Activated naive CD8-positive, alpha-beta T cell treated with anti-CD3 and anti-CD28 coated beads, Interleukin-2, amount 50 U/mL, for 16 hours (primary cell): ENCODE measurements around the gene KLHDC4.

Experiments
- DNase-seq: peaks from one replicate; pipeline ENCODE4 v3.0.0-alpha.2; 2020; ENCODE audit warnings: low read depth, low spot score

The KLHDC4 gene

DNA sequence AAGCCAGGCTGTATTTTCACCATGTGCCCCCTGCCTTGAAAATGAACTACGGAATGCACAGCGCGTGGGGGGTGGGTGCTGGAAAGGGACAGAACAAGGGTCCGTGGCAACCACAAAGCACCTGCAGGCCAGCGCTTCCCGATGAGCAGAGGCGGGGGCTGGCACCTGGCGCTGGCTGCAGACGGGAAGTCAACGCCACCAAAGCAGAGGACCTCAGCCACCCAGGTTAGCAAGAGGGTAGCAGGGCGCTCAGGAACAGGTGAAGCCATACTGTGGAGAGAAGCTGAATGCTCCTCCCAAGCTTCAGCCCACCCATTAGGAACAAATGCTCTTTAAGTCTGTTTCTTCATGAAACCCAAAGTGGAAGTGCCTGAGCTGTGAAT lies 64.7 kb downstream of the KLHDC4 start:
- no peak for DNase-seq

DNA sequence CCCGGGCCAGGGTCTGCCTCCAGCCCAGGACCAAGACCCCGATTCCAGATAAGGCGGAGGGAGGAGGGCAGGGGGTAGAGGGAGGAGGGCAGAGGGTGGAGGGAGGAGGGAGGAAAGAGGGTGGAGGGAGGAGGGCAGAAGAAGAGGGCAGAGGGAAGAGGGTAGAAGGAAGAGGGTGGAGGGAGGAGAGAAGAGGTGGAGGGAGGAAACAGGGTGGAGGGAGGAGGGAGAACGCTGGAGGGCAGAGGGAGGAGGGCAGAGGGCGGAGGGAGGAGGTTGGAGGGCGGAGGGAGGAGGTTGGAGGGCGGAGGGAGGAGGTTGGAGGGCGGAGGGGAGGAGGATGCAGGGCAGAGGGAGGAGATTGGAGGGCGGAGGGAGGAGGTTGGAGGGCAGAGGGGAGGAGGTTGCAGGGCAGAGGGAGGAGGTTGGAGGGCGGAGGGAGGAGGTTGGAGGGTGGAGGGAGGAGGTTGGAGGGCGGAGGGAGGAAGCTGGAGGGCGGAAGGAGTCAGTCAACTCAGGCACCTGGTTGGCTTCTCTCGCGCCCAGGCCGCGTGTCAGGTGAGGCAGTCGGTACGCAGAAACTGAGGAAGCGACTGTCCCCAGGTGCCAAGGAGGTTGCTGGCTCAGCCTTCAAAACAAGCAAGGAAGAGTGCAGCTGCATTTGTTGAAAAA lies 65.2 kb downstream of the KLHDC4 start:
- DNase-seq, result no peak

DNA sequence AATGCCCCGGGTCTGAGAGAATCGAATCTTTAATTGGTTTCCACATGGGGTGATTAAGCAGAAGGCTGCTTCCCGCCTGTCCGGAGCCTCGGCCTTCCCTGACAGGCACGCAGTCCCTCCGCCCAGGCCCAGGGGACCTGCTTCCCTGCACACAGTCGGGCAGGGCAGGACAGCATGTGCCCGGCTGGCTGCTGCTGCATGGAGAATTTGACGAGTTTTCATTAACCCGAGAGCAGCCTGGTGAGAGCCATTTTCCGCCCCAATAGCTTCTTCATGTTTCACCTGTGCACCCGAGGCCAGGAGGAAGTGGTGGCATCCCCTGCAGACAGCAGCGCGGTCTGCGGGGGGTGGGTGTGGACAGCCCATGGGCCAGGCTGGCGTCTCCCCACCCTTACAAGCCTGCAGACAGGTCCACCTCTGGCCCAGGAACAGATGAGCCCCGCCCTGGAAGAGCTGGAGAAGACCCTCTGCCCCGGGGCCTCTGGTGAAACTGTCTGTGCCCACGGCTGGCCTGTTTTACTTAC lies 67.0 kb downstream of the KLHDC4 start:
- no peak for DNase-seq

DNA sequence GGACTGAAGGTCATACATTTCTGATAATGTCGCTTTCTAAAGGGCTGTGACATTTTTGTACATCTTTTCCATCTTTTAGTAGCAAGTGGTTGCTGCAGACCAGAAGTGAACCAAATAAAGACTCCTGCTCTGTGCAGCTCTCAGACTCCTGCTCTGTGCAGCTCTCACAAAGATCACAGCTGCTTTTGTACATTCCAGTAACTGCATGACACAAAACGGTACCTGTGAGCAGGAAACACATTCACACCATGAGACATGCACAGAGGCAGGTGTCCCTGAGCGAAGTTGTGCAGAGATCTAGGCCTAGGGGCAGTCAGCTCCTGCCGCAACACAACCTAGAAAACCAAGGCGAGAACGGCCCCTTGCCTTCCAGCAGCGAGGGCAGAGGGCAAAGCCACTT lies 67.5 kb downstream of the KLHDC4 start:
- no peak for DNase-seq

DNA sequence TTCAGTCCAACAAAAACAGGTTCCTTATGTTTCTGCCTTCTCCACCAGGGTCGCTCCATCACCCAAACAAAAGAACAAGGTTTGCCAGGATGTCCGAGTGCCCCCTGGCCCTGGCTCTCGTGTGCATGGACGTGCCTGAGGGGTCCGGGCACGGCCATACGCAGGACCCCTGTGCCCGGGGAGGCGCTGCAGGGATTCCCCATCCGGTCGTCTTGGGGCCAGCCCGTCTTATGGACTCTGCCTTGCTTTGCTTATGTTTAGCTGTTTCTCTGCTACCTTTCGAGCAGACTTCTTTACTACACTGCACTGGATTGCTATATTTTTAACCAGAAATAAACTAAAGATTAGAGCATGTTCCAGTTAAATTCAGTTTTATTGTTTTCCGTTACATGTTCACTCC lies 68.0 kb downstream of the KLHDC4 start:
- no peak for DNase-seq

DNA sequence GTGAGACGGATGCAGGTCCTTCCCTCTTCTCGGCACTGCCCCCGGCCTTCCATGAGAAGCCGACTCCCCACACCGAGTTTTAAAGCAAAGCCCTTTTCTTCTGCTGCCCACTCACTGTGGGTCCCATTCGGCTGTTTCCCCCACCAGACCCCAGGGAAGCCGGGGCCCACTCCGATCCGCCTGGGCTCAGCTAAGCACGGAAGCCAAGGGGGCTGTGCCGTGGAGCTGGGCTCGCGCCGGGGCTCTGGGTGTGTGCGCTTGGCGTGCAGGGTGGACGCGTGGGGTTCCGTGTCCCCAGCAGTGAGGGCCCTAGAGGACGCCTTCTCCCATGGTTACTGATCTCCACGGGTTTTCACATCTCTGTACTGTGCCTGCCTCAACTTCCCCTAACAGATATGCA lies 68.5 kb downstream of the KLHDC4 start:
- no peak for DNase-seq

DNA sequence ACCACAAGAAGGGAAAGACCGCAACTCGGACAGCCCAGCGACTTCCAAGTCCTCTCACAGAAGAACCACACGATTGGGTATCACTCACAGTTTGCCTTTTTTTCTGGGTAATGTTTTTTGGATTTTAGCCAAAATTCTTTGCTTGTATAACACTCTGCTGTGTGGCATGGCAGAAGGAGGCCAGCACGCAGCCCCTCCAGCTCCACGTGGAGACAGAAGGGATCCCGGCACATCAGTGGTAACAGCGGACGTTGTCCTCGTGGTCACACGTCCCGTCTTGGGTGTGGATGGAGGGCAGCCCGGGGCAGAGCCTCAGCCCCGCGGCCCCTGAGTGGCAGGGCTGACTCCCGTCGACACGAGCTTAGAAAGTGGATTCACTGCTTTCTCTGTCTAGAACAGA lies 69.1 kb downstream of the KLHDC4 start:
- DNase-seq, result no peak

DNA sequence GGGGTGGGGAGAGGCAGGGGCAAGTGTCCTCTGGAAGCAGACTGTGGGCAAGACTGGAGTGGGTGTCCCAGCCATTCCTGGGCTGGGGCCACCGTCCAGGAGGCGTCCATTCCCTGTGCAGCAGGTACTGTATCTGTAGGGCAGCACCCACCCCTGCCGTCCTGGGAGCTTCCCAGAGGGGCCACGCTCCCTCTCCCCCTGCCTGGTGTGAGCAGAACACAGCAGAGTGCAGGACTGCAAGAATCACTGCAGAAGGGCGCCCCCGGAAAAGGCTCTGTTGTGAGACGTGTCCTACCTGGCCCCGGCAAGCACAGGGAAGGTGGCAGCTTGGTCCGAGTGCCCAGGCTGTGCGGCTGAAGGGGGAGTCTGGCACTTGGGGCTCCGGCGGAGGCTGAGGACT lies 70.3 kb downstream of the KLHDC4 start:
- DNase-seq, result no peak

DNA sequence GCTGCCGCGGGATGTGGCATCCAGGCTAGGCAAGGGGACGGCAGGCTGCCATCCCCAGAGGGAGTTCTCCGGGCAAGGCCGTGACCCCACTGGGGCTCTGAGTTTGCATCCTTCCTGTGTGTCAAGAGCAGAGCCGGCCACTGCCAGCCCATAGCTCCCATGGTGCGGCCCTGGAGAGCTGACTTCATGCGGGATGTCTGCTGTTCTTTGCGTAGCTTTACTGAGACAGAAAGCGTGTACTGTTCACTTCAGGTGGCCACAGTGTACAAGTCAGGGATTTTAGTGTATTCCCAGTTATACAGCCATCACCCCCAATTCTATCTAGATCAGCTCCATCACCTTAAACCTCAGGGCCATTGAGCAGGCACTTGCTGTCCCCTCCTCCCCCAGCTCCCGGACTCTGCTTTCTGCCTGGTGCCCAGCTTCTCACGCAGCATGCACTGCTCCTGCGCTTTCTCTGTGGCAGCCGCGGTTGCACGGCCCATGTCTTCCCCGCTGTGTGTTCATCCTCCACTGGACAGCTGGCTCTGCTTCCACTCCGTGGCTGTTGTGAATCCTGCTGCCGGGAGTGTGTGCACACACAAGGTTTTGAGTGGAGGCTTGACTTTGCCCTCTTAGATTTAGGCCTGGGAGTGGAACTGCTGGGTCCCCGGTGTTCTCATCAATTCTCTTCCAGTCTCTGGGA lies 71.2 kb downstream of the KLHDC4 start:
- no peak for DNase-seq

DNA sequence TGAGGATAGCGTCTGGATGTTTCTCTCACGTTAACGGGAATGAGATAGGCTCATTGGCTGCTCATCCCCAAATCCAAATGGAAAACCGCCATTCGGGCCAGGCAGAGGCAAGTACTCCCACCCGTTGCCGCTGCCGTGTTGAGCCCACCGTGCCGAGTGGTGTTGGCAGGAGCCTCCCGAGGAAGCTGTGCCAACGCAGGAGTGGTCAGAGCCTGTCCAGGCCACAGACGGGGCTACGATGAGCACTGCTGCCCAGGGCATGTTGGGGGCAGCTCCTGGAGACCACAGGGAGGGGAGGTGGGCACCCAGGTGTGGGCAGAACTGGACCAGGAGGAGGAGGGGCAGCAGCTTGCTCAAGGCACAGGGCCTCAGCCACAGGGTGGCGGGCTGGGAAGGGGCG lies 72.0 kb downstream of the KLHDC4 start:
- no peak for DNase-seq

DNA sequence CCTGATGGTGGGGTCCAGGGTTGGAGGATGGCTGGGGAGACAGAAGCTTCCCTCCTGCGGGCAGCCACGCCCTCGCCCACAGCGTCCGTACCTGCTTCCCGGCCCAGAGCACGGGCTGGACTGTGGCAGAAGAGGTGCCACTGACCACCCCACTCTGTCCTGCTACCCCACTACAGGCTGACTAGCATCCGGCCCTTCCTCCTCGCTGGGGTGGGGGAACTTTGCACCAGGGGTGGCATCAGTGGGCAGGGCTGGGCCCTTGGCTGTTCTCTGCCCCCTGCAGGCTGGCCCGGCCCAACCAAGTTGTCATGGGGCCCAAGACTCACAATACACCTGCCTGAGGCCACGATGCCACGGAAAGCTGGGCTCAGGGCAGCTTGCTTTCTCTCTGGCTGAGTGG lies 73.0 kb downstream of the KLHDC4 start:
- no peak for DNase-seq

DNA sequence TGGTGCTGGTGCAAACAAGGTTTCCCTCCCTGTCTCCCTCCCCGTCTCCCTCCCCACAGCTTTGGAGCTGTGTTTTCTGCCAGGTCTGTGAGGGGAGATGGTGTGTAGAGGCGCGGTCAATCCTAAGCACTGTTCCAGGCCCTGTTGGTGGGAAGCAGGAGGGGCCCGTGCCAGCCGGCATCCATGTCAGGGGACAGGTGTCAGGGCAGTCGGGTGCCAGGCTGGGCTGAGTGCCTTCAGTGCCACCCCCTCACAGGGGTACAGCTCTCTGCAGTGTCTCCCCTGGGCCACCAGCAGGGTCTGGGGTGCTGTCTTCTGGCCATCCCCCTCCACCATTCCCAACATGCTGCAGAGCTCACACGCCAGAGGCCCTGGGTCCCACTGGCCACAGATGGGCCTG lies 73.6 kb downstream of the KLHDC4 start:
- no peak for DNase-seq

DNA sequence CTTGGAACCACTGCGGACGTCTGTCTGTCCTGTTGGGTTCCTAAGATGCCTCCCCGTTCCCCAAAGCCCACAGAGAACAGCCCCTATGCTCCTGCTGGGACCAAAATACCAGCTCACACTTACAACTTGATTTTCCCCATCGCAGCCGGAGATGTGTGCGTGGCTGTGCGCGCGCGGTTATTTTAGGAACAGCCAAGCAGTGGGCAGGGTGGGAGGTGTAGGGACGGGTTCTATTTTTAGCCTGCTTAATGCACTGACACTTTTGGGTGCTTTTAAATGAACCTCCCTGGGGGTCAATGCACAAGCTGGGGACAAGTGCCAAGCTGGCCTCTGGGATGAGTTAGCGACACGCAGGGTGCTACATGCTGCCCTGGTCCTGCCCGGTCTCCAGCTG lies 74.1 kb downstream of the KLHDC4 start:
- no peak for DNase-seq

DNA sequence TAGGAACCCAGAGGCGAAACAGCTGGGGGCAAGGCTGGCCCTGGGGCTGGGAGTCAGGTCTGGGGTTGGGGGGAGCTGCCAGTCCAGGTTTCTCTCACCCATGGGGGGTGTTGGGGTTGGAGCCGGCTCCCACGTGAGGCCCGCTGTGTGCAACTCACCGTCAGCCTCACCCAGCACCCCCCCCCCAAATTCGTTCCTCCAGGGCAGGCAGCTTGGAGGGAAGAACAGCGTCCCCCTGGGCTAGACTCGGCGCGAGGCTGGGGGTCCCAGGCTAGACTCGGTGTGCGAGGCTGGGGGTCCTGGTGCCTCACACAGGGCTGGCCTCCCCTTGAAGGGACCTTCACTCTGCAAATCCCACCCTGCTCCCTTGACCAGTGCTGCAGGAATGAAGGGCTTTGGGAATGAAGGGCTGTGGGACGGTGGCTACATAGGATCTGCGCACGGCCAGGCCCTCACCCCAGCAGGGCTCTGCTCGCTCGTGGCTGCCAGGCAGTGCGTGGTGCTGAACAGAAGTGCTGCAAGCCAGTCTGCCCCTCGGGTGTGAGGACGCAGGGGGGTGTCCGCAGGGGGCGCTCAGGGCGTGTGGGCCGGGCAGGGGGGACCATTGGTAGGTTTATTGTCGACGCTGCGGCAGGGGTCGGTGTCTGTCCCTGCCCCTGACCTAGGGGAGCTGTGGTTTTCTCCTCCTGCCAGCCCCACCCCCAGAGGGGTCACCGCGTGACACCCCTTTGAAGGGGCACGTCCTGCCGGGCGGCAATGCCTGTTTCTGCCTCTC lies 74.7 kb downstream of the KLHDC4 start:
- no peak for DNase-seq

DNA sequence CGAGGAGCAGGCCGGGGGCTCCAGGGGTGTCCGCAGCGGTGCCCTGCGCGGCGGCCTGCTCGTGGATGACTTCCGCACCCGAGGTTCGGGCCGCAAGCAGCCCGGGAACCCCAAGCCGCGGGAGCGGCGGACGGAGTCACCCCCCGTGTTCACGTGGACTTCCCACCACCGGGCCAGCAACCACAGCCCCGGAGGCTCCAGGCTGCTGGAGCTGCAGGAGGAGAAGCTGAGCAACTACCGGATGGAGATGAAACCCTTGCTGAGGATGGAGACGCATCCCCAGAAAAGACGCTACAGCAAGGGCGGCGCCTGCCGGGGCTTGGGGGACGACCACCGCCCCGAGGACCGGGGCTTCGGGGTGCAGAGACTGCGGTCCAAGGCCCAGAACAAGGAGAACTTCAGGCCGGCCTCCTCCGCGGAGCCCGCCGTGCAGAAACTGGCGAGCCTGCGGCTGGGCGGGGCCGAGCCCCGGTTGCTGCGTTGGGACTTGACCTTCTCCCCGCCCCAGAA lies 75.8 kb downstream of the KLHDC4 start:
- no peak for DNase-seq

DNA sequence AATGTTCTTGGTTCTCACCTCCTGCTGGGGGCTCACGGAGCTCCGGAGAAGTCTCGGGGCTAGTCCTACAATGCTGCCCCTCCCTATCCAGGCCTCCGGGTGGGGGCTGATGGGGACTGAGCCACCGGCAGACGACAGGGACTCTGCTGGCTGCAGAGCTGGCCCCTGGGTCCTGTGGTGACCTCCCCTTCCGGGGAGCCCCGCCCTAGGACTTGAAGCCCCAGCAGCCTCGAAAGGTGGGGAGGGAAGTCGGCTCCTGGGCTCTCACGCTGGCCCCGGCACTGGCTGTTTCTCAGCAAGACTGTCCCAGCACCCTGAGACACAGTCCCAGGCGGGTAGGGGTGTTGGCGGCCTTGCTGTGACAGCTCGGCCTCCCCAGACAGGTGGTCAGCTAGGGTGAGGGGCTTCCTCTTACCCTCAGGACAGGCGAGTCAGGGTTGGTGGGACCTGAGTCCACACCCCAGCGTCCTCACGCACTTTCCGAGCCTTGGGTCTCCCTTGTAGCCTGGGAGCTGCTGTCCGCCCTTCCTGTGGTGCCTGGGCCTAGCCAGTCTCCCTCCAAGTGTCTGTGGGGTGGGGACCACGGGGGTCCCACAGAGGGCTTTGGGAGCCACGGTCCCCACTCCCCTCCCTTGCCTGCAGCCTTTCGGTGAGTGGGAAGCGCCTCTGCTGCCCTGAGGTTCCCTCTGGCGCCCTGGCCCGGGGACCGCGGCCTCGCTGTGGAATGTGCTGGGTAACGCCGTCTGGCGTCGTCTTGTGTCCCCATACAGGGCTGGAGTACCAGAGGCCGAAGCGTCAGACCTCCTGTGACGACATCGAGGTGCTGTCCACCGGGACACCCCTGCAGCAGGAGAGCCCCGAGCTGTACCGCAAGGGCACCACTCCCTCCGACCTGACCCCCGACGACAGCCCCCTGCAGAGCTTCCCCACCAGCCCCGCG lies 76.6 kb downstream of the KLHDC4 start:
- DNase-seq, result no peak

DNA sequence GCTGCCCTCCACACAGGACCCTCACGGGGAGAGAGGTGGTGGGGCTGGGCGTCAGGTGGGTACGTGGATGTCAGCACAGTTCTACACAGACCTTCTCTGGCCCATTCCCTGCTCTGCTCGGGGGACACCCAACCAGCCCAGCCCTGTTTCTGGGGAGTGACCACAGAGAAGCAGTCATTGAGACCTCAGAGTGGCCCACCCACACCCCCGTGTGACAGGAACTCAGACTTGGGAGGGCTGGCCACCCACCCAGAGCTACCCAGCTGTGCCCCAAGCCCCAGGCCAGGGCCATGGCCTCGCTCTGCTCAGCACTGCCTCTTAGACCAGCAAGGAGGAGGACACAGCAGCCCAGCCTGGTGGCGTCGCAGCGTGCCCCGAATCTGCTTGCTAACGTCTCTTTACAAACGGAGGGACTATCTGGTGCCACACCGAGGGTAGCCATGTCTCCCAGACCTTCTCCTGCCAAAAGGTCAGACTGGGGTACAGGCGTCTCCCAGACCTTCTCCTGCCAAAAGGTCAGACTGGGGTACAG lies 77.7 kb downstream of the KLHDC4 start:
- no peak for DNase-seq

DNA sequence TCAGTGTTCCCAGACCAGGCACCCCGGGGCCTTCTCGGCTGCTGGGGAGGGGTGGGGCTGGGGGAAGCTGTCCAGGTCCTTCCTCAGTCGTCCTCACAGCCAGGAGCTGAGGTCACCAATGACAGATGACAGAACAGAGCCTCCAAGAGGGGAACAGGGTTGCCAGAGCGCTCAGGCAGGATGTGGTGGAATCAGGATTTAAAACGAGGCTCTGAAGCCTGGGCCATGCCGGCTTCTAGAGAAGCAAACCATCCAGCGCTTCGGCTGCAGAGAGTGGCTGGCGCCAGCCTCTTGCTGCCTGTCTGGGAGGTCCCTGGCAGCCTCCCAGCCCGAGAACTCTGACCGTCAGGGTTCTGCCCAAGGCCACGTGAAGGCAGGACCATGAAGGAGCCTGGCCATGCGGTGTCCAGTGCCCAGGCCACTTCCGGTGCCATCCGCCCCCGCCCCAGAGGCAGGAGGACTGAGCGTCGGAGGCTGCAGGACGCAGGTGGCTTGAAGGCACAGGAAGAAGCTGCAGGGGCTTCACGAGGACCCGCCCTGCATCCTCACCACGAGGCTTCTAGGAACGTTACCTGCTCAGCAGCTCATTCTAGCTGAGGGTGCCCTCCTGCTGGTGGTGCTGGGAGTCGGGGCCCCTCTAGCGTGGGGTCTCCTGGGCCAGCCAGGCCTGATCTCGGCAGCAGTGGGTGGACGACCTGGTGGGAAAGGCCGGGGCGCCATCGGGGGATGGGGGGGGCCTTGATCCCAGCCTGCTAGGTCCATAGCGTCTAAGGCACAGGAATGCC lies 78.5 kb downstream of the KLHDC4 start:
- no peak for DNase-seq

DNA sequence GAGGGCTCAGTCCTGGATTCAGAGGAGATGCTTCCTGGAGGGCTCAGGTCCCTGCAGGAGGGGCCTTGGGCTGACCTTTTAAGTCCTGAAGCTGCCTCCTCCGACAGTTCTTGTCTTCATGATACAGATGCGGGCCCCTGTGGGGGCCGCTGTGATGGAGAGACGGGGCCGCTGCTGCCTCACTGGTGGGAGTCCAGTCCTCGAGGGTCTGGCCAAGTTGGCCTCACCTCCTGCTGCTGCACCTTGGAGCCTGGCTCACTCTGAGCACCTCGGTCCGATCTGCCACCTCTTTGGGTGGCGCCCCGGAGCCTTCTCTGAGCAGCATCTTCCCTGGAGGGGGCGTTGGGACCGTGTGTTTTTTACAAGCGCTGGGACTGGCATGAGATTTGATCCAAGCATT lies 79.1 kb downstream of the KLHDC4 start:
- DNase-seq, result no peak

DNA sequence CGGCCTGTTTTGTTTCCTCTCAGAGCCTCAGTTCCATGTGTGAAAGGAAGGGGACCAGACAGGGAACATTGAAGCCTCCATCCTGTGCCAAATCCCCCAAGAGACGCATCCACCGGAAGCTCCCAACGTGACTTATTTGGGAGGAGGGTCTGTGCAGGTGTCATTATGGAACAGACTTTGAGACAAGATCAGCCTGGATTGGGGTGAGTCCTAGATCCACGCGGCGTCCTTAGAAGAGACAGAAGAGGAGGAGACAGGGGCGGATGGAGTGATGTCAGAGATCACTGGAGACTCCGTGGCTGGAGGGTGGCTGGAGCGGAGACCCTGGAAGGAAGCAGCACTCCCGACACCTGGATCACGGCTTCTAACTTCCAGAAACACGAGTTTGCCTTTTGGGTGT lies 80.0 kb downstream of the KLHDC4 start:
- no peak for DNase-seq
